HepG2 (cell line): ENCODE measurements around the gene DDX4. TPM values are rescaled to one million over a fixed set of nuclear protein-coding genes. Genes with fewer than 3 reads are reported as not detected.

Source experiments
- ATAC-seq: fragments of 200-7000 bp; cut with Tn5 transposase; 3 replicates; pipeline ENCODE4 v1.9.1; 2020; ENCODE audit warnings: mild to moderate bottlenecking, moderate library complexity
- BruUV-seq: library from RNA; stranded (reverse); fragments of 400-500 nt; replicated peaks from 2 replicates; lab custom pipeline; 2021; lab: Mats Ljungman, UMichigan
- CTCF ChIA-PET: fragments of 300-600 bp; formaldehyde crosslinking; extraction: SDS; loops from one replicate; lab custom pipeline; 2021; ENCODE audit warnings: low total read pairs, inconsistent platforms, low intra/inter-chr PET ratio; lab: Yijun Ruan, JAX
- POLR2A ChIA-PET: fragments of 350-600 bp; sonication (Branson Sonifier 250); formaldehyde crosslinking; loops from one replicate; lab custom pipeline; 2020; ENCODE audit warnings: antibody characterized with exemption, inconsistent platforms; lab: Yijun Ruan, JAX
- DNase-seq: peaks from one replicate; pipeline ENCODE4 v3.0.0-alpha.2; 2015; ENCODE audit warnings: low spot score
- FAIRE-seq: peaks from 3 replicates; lab custom pipeline; 2011; peaks lifted over from hg19 to GRCh38; lab: Jason Lieb, UNC
- H2AFZ ChIP-seq: one replicate; pipeline ENCODE4 v1.6.1; 2011; ENCODE audit warnings: low read length, inconsistent platforms
- H3K27ac ChIP-seq: fragments of 300-600 bp; 3 replicates; pipeline ENCODE4 v1.8.0; 2011; ENCODE audit warnings: mixed run types, mild to moderate bottlenecking, mixed read lengths, low read length, inconsistent platforms; ENCODE audit not compliant: insufficient read depth; ENCODE audit errors: extremely low read length
- H3K27me3 ChIP-seq, 2 experiments: fragments of 200-600 bp in 1 of 2; 2 replicates in 1 of 2; 3 replicates in 1 of 2; pipeline versions ENCODE4 v1.6.0 to v1.8.0; 2011; ENCODE audit warnings: low read length in 2 of 2, mild to moderate bottlenecking in 2 of 2, moderate library complexity in 2 of 2, inconsistent platforms in 1 of 2; ENCODE audit not compliant: insufficient read depth in 2 of 2, control insufficient read depth in 1 of 2
- H3K36me3 ChIP-seq, 2 experiments: fragments of 200-600 bp in 1 of 2; replicated peaks in 1 of 2; 2 replicates in 1 of 2; 3 replicates in 1 of 2; pipeline versions ENCODE4 v1.5.1 to v1.8.0; 2011; ENCODE audit warnings: low read length in 2 of 2, inconsistent platforms in 1 of 2; ENCODE audit not compliant: insufficient read depth in 2 of 2, control insufficient read depth in 1 of 2
- H3K4me1 ChIP-seq: 2 replicates; pipeline ENCODE4 v1.5.1; 2012; ENCODE audit warnings: low read length, inconsistent platforms; ENCODE audit not compliant: insufficient read depth
- H3K4me2 ChIP-seq: 2 replicates; pipeline ENCODE4 v1.6.0; 2011; ENCODE audit warnings: low read depth, low read length, inconsistent platforms
- H3K4me3 ChIP-seq, 3 experiments: fragments of 200-600 bp in 1 of 3; sonication (generic), shearing (Covaris generic) in 1 of 3; replicated peaks in 1 of 3; 2 replicates each; pipeline ENCODE4 v1.5.1; 2011 to 2016; ENCODE audit warnings: low read length in 3 of 3, inconsistent platforms in 2 of 3, low read depth in 2 of 3, mild to moderate bottlenecking in 2 of 3, control low read depth in 1 of 3, mixed read lengths in 1 of 3; ENCODE audit not compliant: insufficient read depth in 1 of 3
- H3K79me2 ChIP-seq: one replicate; pipeline ENCODE4 v1.6.1; 2011; ENCODE audit warnings: low read length, inconsistent platforms; ENCODE audit not compliant: insufficient read depth
- H3K9ac ChIP-seq: 2 replicates; pipeline ENCODE4 v1.6.0; 2011; ENCODE audit warnings: mild to moderate bottlenecking, low read depth, low read length, inconsistent platforms; ENCODE audit not compliant: insufficient read depth
- H3K9me3 ChIP-seq: 2 replicates; pipeline ENCODE4 v1.5.1; 2012; ENCODE audit warnings: mild to moderate bottlenecking, low read length
- H4K20me1 ChIP-seq: 2 replicates; pipeline ENCODE4 v1.6.0; 2011; ENCODE audit warnings: inconsistent platforms, mild to moderate bottlenecking, low read length, moderate library complexity; ENCODE audit not compliant: insufficient read depth
- CCDC6 ChIP-seq: sonication (generic); formaldehyde crosslinking; IDR thresholded peaks from 2 replicates; pipeline ENCODE4 v1.8.1; 2022; ENCODE audit warnings: mild to moderate bottlenecking, missing genetic modification reagents, moderate library complexity
- GTF3A ChIP-seq: sonication (generic); formaldehyde crosslinking; conservative IDR thresholded peaks from 2 replicates; pipeline ENCODE4 v1.4.0; 2020; ENCODE audit warnings: mild to moderate bottlenecking, missing genetic modification reagents
- MZF1 ChIP-seq: sonication (generic); formaldehyde crosslinking; IDR thresholded peaks from 2 replicates; pipeline ENCODE4 v1.8.1; 2023; ENCODE audit warnings: mild to moderate bottlenecking, missing genetic modification reagents, borderline replicate concordance
- RNF2 ChIP-seq: fragments of 450-650 bp; conservative IDR thresholded peaks from 2 replicates; pipeline ENCODE4 v1.6.1; 2016; ENCODE audit warnings: low read depth
- RORA ChIP-seq: sonication (generic); formaldehyde crosslinking; IDR thresholded peaks from 2 replicates; pipeline ENCODE4 v1.5.0; 2020; ENCODE audit warnings: mild to moderate bottlenecking, missing genetic modification reagents, moderate library complexity
- SAFB2 ChIP-seq: sonication (generic); formaldehyde crosslinking; IDR thresholded peaks from 2 replicates; pipeline ENCODE4 v1.5.1; 2020; ENCODE audit warnings: missing genetic modification reagents, low read depth, mild to moderate bottlenecking, borderline replicate concordance
- SNRNP70 ChIP-seq: fragments of 200-400 bp; formaldehyde crosslinking; IDR thresholded peaks from 2 replicates; pipeline ENCODE4 v1.6.1; 2017; ENCODE audit warnings: mild to moderate bottlenecking, low read depth, low read length, moderate library complexity
- SRSF9 ChIP-seq: fragments of 200-400 bp; formaldehyde crosslinking; IDR thresholded peaks from 2 replicates; pipeline ENCODE4 v1.6.1; 2018; ENCODE audit warnings: borderline replicate concordance, mild to moderate bottlenecking, low read depth, low read length; ENCODE audit not compliant: insufficient read depth, poor library complexity, severe bottlenecking
- TCF7 ChIP-seq: sonication (generic); IDR thresholded peaks from 2 replicates; pipeline ENCODE4 v1.6.1; 2016; ENCODE audit warnings: antibody characterized with exemption, low read depth
- TP53 ChIP-seq: sonication (generic); formaldehyde crosslinking; conservative IDR thresholded peaks from 2 replicates; pipeline ENCODE4 v1.4.0; 2020; ENCODE audit warnings: missing genetic modification reagents
- ZFAT ChIP-seq: sonication (generic); formaldehyde crosslinking; conservative IDR thresholded peaks from 2 replicates; pipeline ENCODE4 v1.8.1; 2023; ENCODE audit warnings: missing genetic modification reagents, inconsistent platforms
- ZNF235 ChIP-seq: sonication (generic); formaldehyde crosslinking; IDR thresholded peaks from 2 replicates; pipeline ENCODE4 v1.8.1; 2023; ENCODE audit warnings: mild to moderate bottlenecking, missing genetic modification reagents, borderline replicate concordance
- ZNF260 ChIP-seq: sonication (generic); formaldehyde crosslinking; IDR thresholded peaks from 2 replicates; pipeline ENCODE4 v1.4.0; 2020; ENCODE audit warnings: missing genetic modification reagents, low read depth, mild to moderate bottlenecking, borderline replicate concordance
- ZNF460 ChIP-seq: sonication (generic); formaldehyde crosslinking; IDR thresholded peaks from 2 replicates; pipeline ENCODE4 v1.5.1; 2020; ENCODE audit warnings: missing genetic modification reagents, mild to moderate bottlenecking, borderline replicate concordance
- ZNF850 ChIP-seq: sonication (generic); formaldehyde crosslinking; conservative IDR thresholded peaks from 2 replicates; pipeline ENCODE4 v1.9.0; 2021; ENCODE audit warnings: mild to moderate bottlenecking, missing genetic modification reagents
- ZSCAN12 ChIP-seq: sonication (generic); formaldehyde crosslinking; IDR thresholded peaks from 2 replicates; pipeline ENCODE4 v1.9.0; 2021; ENCODE audit warnings: mild to moderate bottlenecking, missing genetic modification reagents
- WGBS: methylation state at CpG from one replicate; pipeline ENCODE4 v1.1.6; 2017; ENCODE audit warnings: low lambda C conversion rate; 5-methylcytosine and 5-hydroxymethylcytosine counted together
- in situ Hi-C: cut with HindIII; loops from 2 replicates; pipeline ENCODE4 v1.10.0; 2017; ENCODE audit warnings: low pct_unique_long_range_greater_than_20kb; ENCODE audit not compliant: extremely low pct_ligation_motif_present
- intact Hi-C: fragments of 100-400 bp; cut with micrococcal nuclease; formaldehyde crosslinking; loops from one replicate; pipeline ENCODE4 v1.10.0; 2022; ENCODE audit not compliant: unreplicated experiment
- polyA plus RNA-seq, 8 experiments: library from polyadenylated mRNA; depleted of rRNA in 3 of 8; stranded (reverse) in 7 of 8; unstranded in 1 of 8; fragments of >200 nt; fragmentation: Illumina TruSeq in 4 of 8; extraction: Trizol in 4 of 8; gene quantifications; 2 replicates each; pipeline versions ENCODE4 v1.2.1 to v1.2.3, GENCODE V29; 2011 to 2016; ENCODE audit warnings: low read depth in 4 of 8, missing spikeins in 1 of 8, mixed read lengths in 1 of 8; ENCODE audit not compliant: insufficient read depth in 1 of 8
- total RNA-seq, 5 experiments: library from RNA; depleted of rRNA; stranded (reverse); fragments of >200 nt; fragmentation: Illumina TruSeq; extraction: Trizol; gene quantifications; 2 replicates each; pipeline ENCODE4 v1.2.3, GENCODE V29; 2016; ENCODE audit warnings: low read depth in 1 of 5
- TF ChIP-seq, protein P1 (sequence below): sonication (generic); formaldehyde crosslinking; IDR thresholded peaks from 2 replicates; pipeline ENCODE4 v1.5.1; 2020; ENCODE audit warnings: missing genetic modification reagents, mild to moderate bottlenecking, borderline replicate concordance

Gene DDX4
- total and polyA plus RNA-seq, 2 of the 13 experiments (the other 11 are each of a cell fraction or from before 2014, with no cell fraction given) = 0.05 TPM; not detected in 1

DNA sequence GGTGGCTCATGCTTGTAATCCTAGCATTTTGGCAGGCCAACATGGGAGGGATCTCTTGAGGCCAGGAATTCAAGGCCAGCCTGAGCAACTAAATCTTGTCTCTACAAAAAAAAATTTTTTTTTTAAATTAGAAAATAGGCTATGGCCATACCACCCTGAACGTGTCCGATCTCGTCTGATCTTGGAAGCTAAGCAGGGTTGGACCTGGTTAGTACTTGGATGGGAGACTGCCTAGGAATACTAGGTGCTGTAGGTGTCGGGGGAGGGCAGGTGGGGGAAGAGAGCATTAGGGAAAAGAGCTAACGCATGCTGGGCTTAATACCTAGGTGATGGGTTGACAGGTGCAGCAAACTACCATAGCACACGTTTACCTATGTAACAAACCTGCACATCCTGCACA lies 39.5 kb downstream of the DDX4 start:
- no peak for FAIRE-seq
- TF ChIP-seq GTF3A = peak; percentile 100
- TF ChIP-seq ZNF235 (CRISPR knock-in tag) = no peak
- TF ChIP-seq ZSCAN12 (CRISPR knock-in tag) = no peak

DNA sequence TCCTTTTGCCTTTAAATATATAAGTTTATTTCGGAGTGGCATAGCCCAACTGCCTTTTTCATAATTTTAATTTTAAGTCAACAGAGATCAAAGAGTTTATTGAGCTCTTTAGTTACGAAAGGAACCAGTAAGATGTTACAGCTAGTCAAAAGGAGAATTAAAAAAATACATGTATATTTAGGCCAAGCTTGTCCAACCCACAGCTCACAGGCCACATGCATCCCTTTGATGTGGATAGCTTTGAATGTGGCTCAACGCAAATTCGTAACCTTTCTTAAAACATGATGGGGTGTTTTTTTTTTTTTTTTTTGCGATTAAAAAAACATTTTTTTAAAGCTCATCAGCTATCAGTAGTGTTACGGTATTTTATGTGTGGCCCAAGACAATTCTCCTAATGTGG lies 63.1 kb downstream of the DDX4 start:
- Histone ChIP-seq H3K36me3 (no peaks in the 10 kb centered on the region), H3K4me3 (no peak overlapping the region), H3K9ac (no peak overlapping the region), H4K20me1 (no peaks in the 10 kb centered on the region), H2AFZ (no peak overlapping the region), H3K9me3 (no peaks in the 10 kb centered on the region), H3K79me2 (no peaks in the 10 kb centered on the region), H3K27ac (no peak overlapping the region), H3K4me2 (no peak overlapping the region), H3K4me1 (no peaks in the 10 kb centered on the region), H3K27me3 (no peaks in the 10 kb centered on the region)
- 39% methylated on average over 6 of the region's 6 CpGs for WGBS
- DNase-seq (no peak), ATAC-seq (no peak), FAIRE-seq (no peak)
- intact Hi-C loops (no loop called here), in situ Hi-C loops (no loop called here)
- POLR2A ChIA-PET = no interaction called here
- no TSS peak for BruUV-seq
- CTCF ChIA-PET = no interaction called here
- TF ChIP-seq TP53 (CRISPR knock-in tag) (no peak), SRSF9 (no peak), ZNF260 (no peak), MZF1 (no peak), SAFB2 (no peak), ZFAT (no peak), RORA (CRISPR knock-in tag) (no peak), SNRNP70 (no peak), RNF2 (no peak), ZNF460 (CRISPR knock-in tag) (no peak), TCF7 (no peak), ZNF850 (CRISPR knock-in tag) (no peak), CCDC6 (CRISPR knock-in tag) (no peak)
- TF ChIP-seq, protein P1, sequence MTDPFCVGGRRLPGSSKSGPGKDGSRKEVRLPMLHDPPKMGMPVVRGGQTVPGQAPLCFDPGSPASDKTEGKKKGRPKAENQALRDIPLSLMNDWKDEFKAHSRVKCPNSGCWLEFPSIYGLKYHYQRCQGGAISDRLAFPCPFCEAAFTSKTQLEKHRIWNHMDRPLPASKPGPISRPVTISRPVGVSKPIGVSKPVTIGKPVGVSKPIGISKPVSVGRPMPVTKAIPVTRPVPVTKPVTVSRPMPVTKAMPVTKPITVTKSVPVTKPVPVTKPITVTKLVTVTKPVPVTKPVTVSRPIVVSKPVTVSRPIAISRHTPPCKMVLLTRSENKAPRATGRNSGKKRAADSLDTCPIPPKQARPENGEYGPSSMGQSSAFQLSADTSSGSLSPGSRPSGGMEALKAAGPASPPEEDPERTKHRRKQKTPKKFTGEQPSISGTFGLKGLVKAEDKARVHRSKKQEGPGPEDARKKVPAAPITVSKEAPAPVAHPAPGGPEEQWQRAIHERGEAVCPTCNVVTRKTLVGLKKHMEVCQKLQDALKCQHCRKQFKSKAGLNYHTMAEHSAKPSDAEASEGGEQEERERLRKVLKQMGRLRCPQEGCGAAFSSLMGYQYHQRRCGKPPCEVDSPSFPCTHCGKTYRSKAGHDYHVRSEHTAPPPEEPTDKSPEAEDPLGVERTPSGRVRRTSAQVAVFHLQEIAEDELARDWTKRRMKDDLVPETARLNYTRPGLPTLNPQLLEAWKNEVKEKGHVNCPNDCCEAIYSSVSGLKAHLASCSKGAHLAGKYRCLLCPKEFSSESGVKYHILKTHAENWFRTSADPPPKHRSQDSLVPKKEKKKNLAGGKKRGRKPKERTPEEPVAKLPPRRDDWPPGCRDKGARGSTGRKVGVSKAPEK (CRISPR knock-in tag) = no peak

More for the DNA sequence above, 39.5 kb downstream of the DDX4 start:
- Histone ChIP-seq H3K4me3 (no peak overlapping the region), H3K79me2 (no peaks in the 10 kb centered on the region), H3K36me3 (no peaks in the 10 kb centered on the region), H3K4me1 (peaks cover 13% of the 10 kb centered on the region), H3K9ac (no peak overlapping the region), H3K27me3 (no peaks in the 10 kb centered on the region), H3K4me2 (no peak overlapping the region), H3K9me3 (no peaks in the 10 kb centered on the region), H3K27ac (no peak overlapping the region), H2AFZ (no peak overlapping the region), H4K20me1 (no peaks in the 10 kb centered on the region)
- 66% methylated on average over 6 of the region's 6 CpGs for WGBS
- POLR2A ChIA-PET = no interaction called here
- DNase-seq (no peak), ATAC-seq (no peak)
- BruUV-seq = no TSS peak
- in situ Hi-C loops (no loop called here), intact Hi-C loops (no loop called here)
- CTCF ChIA-PET = no interaction called here
